ENCODE measurements around the gene BAG1. TPM values are rescaled to one million over a fixed set of nuclear protein-coding genes. Genes with fewer than 3 reads are reported as not detected.
A peak's percentile ranks its signal among the peaks of the same experiment; 100 is the strongest.

The BAG1 gene
- 100 to 1,000 TPM in 1 of 3 donors, 10 to 100 TPM in 2; 83.4 to 102 (median 93.4) TPM for total RNA-seq
- total RNA-seq (2013) = 69.0 TPM

GRCh38 chr9:33264473-33265177 is at the start of gene BAG1, which contains the start of gene CHMP5:
TSS of gene BAG1 (minus strand) at chr9:33264708.
TSS of gene CHMP5 (plus strand) at chr9:33265049. CDS start at chr9:33265079, 30 bp downstream.
- Mint-ChIP-seq H3K4me1 (peaks cover 40 to 41% of the 10 kb centered on the region in 2 donors), H3K9me3 (no peaks in the 10 kb centered on the region), H3K27ac (peak within 1 kb of the TSS; percentile 93 to 95), H3K4me3 (peak within 1 kb of the TSS; percentile 84), H3K36me3 (peaks cover 2% of the 10 kb centered on the region), H3K27me3 (ENCODE audit: low read depth in 2 of 2) (no peaks in the 10 kb centered on the region)
- peak within 1 kb of the TSS; percentile 91 for H3K27ac ChIP-seq (ENCODE audit: low read length)
- H3K4me1 ChIP-seq (ENCODE audit: control insufficient read depth, insufficient read depth, low read length) = peaks cover 22% of the 10 kb centered on the region
- H3K27me3 ChIP-seq (ENCODE audit: control insufficient read depth, insufficient read depth, low read length) = no peaks in the 10 kb centered on the region
- 0% methylated on average over 67 of the region's 67 CpGs for WGBS (ENCODE audit: insufficient coverage)
- H3K36me3 ChIP-seq (ENCODE audit: control insufficient read depth, insufficient read depth, low read length) = peaks cover 31% of the 10 kb centered on the region
- ATAC-seq (peak; percentile 91 to 99 (median 93)), DNase-seq (peak; percentile 97 to 99)
- H3K9me3 ChIP-seq (ENCODE audit: control insufficient read depth, insufficient read depth, low read length) = no peaks in the 10 kb centered on the region
- intact Hi-C loops (cut with micrococcal nuclease) = loop anchor here (1.0 to 10.0 kb wide), 6 partner anchors 26 to 240 kb away; partner anchors contain the start of genes B4GALT1, DNAJA1, NFX1 and NOL6
- peak within 1 kb of the TSS; percentile 96 for H3K4me3 ChIP-seq (ENCODE audit: low read length)
- TF ChIP-seq CTCF (IDR thresholded peaks at IDR 0.05) = no peak

- no peak for DNase-seq
- ATAC-seq = no peak
- WGBS (ENCODE audit: insufficient coverage) = 78% methylated on average over 2 of the region's 2 CpGs
- Mint-ChIP-seq H3K4me1 (peaks cover 0 to 6% of the 10 kb centered on the region in 2 donors), H3K27me3 (ENCODE audit: low read depth in 2 of 2) (no peaks in the 10 kb centered on the region), H3K9me3 (no peaks in the 10 kb centered on the region), H3K36me3 (peaks cover 29% of the 10 kb centered on the region), H3K4me3 (no peak overlapping the region), H3K27ac (no peak overlapping the region)
- Histone ChIP-seq H3K9me3 (ENCODE audit: control insufficient read depth, insufficient read depth, low read length) (no peaks in the 10 kb centered on the region), H3K4me1 (ENCODE audit: control insufficient read depth, insufficient read depth, low read length) (no peaks in the 10 kb centered on the region), H3K4me3 (ENCODE audit: low read length) (no peak overlapping the region), H3K27ac (ENCODE audit: low read length) (no peak overlapping the region), H3K27me3 (ENCODE audit: control insufficient read depth, insufficient read depth, low read length) (no peaks in the 10 kb centered on the region), H3K36me3 (ENCODE audit: control insufficient read depth, insufficient read depth, low read length) (peaks cover 79% of the 10 kb centered on the region)
- no peak for TF ChIP-seq CTCF (IDR thresholded peaks at IDR 0.05)
- intact Hi-C loops (cut with micrococcal nuclease) = no loop called here
These were observed 47.4 kb upstream of the BAG1 start for GRCh38 chr9:33311953-33312352.

- no peak for TF ChIP-seq CTCF (IDR thresholded peaks at IDR 0.05)
- Mint-ChIP-seq H3K9me3 (no peaks in the 10 kb centered on the region), H3K27me3 (ENCODE audit: low read depth in 2 of 2) (no peaks in the 10 kb centered on the region), H3K27ac (peak overlapping the region in 1 of 2 donors; percentile 44), H3K4me1 (peaks cover 0 to 6% of the 10 kb centered on the region in 2 donors), H3K36me3 (peaks cover 20% of the 10 kb centered on the region), H3K4me3 (no peak overlapping the region)
- DNase-seq (no peak), ATAC-seq (no peak)
- Histone ChIP-seq H3K27me3 (ENCODE audit: control insufficient read depth, insufficient read depth, low read length) (no peaks in the 10 kb centered on the region), H3K9me3 (ENCODE audit: control insufficient read depth, insufficient read depth, low read length) (no peaks in the 10 kb centered on the region), H3K4me3 (ENCODE audit: low read length) (no peak overlapping the region), H3K36me3 (ENCODE audit: control insufficient read depth, insufficient read depth, low read length) (peaks cover 84% of the 10 kb centered on the region), H3K27ac (ENCODE audit: low read length) (no peak overlapping the region), H3K4me1 (ENCODE audit: control insufficient read depth, insufficient read depth, low read length) (no peaks in the 10 kb centered on the region)
- no CpG with 5 or more reads among the region's 2 CpGs for WGBS (ENCODE audit: insufficient coverage)
- intact Hi-C loops (cut with micrococcal nuclease) = no loop called here
These were observed 46.2 kb upstream of the BAG1 start for GRCh38 chr9:33310748-33311147.
